Spleen (tissue), 11 donors: ENCODE measurements around the gene TRAF5. TPM values are rescaled to one million over a fixed set of nuclear protein-coding genes. Genes with fewer than 3 reads are reported as not detected.
A peak's percentile ranks its signal among the peaks of the same experiment; 100 is the strongest.

Source experiments
- DNase-seq: peaks from one replicate; pipeline ENCODE4 v3.0.0-alpha.2; 2020
- H3K27ac ChIP-seq, 8 donors: fragments of 200-600 bp; sonication (generic) in 7 of 8; 1 replicate in 4 of 8; 2 replicates in 4 of 8; pipeline versions ENCODE4 v1.5.0 to v1.8.0; 2016 to 2021; ENCODE audit warnings: inconsistent platforms in 4 of 8, mild to moderate bottlenecking in 4 of 8, moderate library complexity in 1 of 8
- H3K27me3 ChIP-seq, 7 donors: fragments of 200-600 bp; sonication (generic) in 6 of 7; replicated peaks in 1 of 7; 1 replicate in 4 of 7; 2 replicates in 3 of 7; pipeline versions ENCODE4 v1.5.0 to v1.8.0; 2016 to 2021; ENCODE audit warnings: inconsistent platforms in 3 of 7, mild to moderate bottlenecking in 1 of 7
- H3K36me3 ChIP-seq, 6 donors: fragments of 200-600 bp; sonication (generic) in 5 of 6; 1 replicate in 4 of 6; 2 replicates in 2 of 6; pipeline versions ENCODE4 v1.5.0 to v1.8.0; 2016 to 2021; ENCODE audit warnings: inconsistent platforms in 2 of 6
- H3K4me1 ChIP-seq, 6 donors: fragments of 200-600 bp; sonication (generic) in 5 of 6; 1 replicate in 3 of 6; 2 replicates in 3 of 6; pipeline versions ENCODE4 v1.5.0 to v1.8.0; 2016 to 2021; ENCODE audit warnings: inconsistent platforms in 3 of 6
- H3K4me3 ChIP-seq, 8 donors: fragments of 200-600 bp; sonication (generic) in 7 of 8; 1 replicate in 4 of 8; 2 replicates in 4 of 8; pipeline versions ENCODE4 v1.5.0 to v1.8.0; 2016 to 2021; ENCODE audit warnings: inconsistent platforms in 4 of 8, mild to moderate bottlenecking in 4 of 8, moderate library complexity in 2 of 8
- H3K9me3 ChIP-seq, 8 donors: fragments of 200-600 bp; sonication (generic) in 7 of 8; 1 replicate in 4 of 8; 2 replicates in 4 of 8; pipeline versions ENCODE4 v1.5.0 to v1.8.0; 2016 to 2021; ENCODE audit warnings: inconsistent platforms in 4 of 8
- CTCF ChIP-seq, 11 experiments: fragments of 200-600 bp in 7 of 11; fragments of 450-650 bp in 4 of 11; sonication (generic) in 4 of 11; IDR thresholded peaks in 8 of 11; conservative IDR thresholded peaks in 3 of 11; 1 replicate in 7 of 11; 2 replicates in 4 of 11; pipeline versions ENCODE4 v1.4.0 to v1.8.0; 2016 to 2021; ENCODE audit warnings: antibody characterized with exemption in 11 of 11, inconsistent platforms in 4 of 11, mild to moderate bottlenecking in 1 of 11
- POLR2A ChIP-seq, 3 donors: fragments of 450-650 bp; IDR thresholded peaks; one replicate each; pipeline ENCODE4 v1.5.1; 2017; ENCODE audit warnings: antibody characterized with exemption in 3 of 3, mild to moderate bottlenecking in 1 of 3
- POLR2AphosphoS5 ChIP-seq, 3 donors: sonication (generic); formaldehyde crosslinking; IDR thresholded peaks; one replicate each; pipeline ENCODE4 v1.5.1; 2017; ENCODE audit warnings: antibody characterized with exemption in 3 of 3
- WGBS, 5 donors: extraction: QIAGEN DNeasy Blood & Tissue Kit in 3 of 5; methylation state at CpG; one replicate each; pipeline versions ENCODE4 v1.1.5 to v1.1.7; 2013 to 2018; 5-methylcytosine and 5-hydroxymethylcytosine counted together
- intact Hi-C: fragments of 100-400 bp; cut with DNase I; formaldehyde crosslinking; loops from one replicate; pipeline ENCODE4 v1.15.0; 2023; ENCODE audit warnings: low total_unique reads
- polyA plus RNA-seq, 3 donors: library from polyadenylated mRNA; stranded (reverse); fragments of 200-250 nt; gene quantifications; one replicate each; pipeline ENCODE4 v1.2.1, GENCODE V29; 2013
- total RNA-seq, 7 donors: library from RNA; depleted of rRNA in 3 of 7; stranded (reverse); fragments of >200 nt in 3 of 7; fragmentation: NEBNext Ultra II Directional in 4 of 7; extraction: Animal tissue kit (Norgen Biotek cat#: 25700) in 4 of 7; gene quantifications; one replicate each; pipeline versions ENCODE4 v1.1.0 to v1.2.1, GENCODE V29; 2016 to 2021
- donor health status: healthy with polysubstance abuse.
- donor health status: DM: no; HTN: no; CAD: no; lungs with moderate emphysema.
- donor health status: DM: no; HTN: no; CAD: no.
- donor health status: Bipolar disorder and iron deficiency.
- donor health status: healthy.
- donor health status: DM: no; HTN: no; CAD: no.
- donor health status: DM: yes; HTN: yes; CAD: no.

TRAF5 gene
- total and polyA plus RNA-seq, 10 donors: 34.9 to 69.6 (median 53.4) TPM

DNA sequence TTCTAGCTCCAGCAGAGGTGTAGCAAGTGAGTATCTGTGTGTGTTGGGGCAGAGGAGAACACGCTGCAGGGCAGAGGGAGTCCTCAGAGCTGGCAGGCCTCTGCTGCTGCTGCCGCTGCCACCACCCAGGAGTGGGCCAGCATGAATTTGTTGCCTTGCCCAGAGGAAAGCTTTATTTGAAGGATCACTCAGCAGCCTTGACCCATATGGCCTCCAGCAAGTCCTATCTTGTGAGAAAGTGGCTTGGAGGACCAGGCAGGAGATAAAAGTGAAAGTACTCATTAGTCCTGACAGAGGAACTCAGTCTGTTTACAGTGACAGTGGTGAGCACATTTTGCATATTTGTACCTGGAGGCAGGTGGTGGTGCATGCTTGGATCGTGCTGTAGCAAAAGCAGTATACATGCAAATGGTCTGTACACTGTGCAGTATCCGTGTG is 3.1 kb downstream of the TRAF5 start:
- DNase-seq: no peak
- TF ChIP-seq CTCF (IDR thresholded peaks at IDR 0.05 in 8 of 11, conservative IDR thresholded peaks at IDR 0.05 in 3 of 11): no peak
- TF ChIP-seq POLR2AphosphoS5 (IDR thresholded peaks at IDR 0.05): peak; percentile 37 to 79 (median 64)
- TF ChIP-seq POLR2A (IDR thresholded peaks at IDR 0.05): peak in 2 of 3 donors; percentile 19 to 20
- intact Hi-C loops: loop anchor here (5.0 to 10.0 kb wide), 2 partner anchors 55 to 328 kb away; no protein-coding TSS in a partner anchor
- peaks cover 0 to 5% (median 0%) of the 10 kb centered on the region in 6 donors for H3K36me3 ChIP-seq
- H3K9me3 ChIP-seq: no peaks in the 10 kb centered on the region
- H3K27me3 ChIP-seq: no peaks in the 10 kb centered on the region
- H3K27ac ChIP-seq: peak overlapping the region; percentile 82 to 96 (median 90)
- peak overlapping the region in 6 of 8 donors; percentile 13 to 92 (median 72) for H3K4me3 ChIP-seq
- WGBS, 5 donors: 49 to 58% (median 57%) methylated on average over 3 to 4 of the region's 4 CpGs
- peaks cover 42 to 94% (median 83%) of the 10 kb centered on the region in 6 donors for H3K4me1 ChIP-seq

GRCh38 chr1:211330282-211330936 is 3.8 kb downstream of the TRAF5 start:
- 84 to 93% (median 86%) methylated on average over 8 of the region's 8 CpGs for WGBS, 5 donors
- TF ChIP-seq POLR2AphosphoS5 (IDR thresholded peaks at IDR 0.05) (no peak), CTCF (IDR thresholded peaks at IDR 0.05 in 8 of 11, conservative IDR thresholded peaks at IDR 0.05 in 3 of 11) (no peak), POLR2A (IDR thresholded peaks at IDR 0.05) (no peak)
- Histone ChIP-seq H3K36me3 (peaks cover 0 to 5% (median 0%) of the 10 kb centered on the region in 6 donors), H3K27ac (peak overlapping the region; percentile 36 to 96 (median 90)), H3K27me3 (no peaks in the 10 kb centered on the region), H3K4me1 (peaks cover 48 to 94% (median 87%) of the 10 kb centered on the region in 6 donors), H3K9me3 (no peaks in the 10 kb centered on the region), H3K4me3 (peak overlapping the region in 2 of 8 donors; percentile 65 to 92)
- intact Hi-C loops: loop anchor here (10.0 kb wide), 1 partner anchor 54 kb away; no protein-coding TSS in a partner anchor
- DNase-seq: no peak

DNA sequence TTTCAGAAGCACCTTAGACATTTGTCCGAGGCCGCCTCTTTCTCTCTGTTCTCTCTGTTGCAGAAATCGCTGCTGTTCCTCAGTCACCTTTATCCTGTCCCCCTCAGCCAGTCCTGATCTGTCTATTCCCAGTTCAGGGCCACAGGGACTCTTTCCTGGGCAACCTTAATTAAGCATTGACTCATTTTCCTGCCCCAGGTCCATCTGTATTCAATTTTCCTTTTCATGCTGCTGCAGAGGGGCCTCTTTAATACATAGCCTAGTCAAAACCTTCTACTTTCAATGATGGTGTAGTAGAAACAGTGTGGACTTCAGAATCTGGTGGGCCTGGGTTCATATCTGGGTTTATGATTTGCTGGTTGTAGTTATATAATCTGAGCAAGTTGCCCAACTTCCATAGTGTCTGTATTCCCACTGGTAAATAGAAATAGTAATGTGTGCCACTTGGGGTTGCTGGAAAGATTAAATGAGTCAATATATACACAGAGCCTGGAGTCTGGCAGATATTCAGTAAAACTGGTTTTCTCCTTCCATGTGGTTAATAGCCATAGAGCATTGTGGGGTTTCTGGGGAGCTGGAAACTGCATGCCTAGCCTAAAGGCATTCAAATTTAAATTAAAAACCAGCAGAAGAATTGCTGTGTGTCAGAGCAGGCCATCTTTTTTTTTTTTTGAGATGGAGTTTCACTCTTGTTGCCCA is 4.5 kb downstream of the TRAF5 start:
- intact Hi-C loops: loop anchor here (10.0 kb wide), 1 partner anchor 54 kb away; no protein-coding TSS in a partner anchor

More for the DNA sequence above, 4.5 kb downstream of the TRAF5 start:
- WGBS, 5 donors: 90 to 98% (median 94%) methylated on average over 3 of the region's 3 CpGs
- peaks cover 45 to 94% (median 90%) of the 10 kb centered on the region in 6 donors for H3K4me1 ChIP-seq
- no peaks in the 10 kb centered on the region for H3K9me3 ChIP-seq
- H3K4me3 ChIP-seq: no peak overlapping the region
- H3K27me3 ChIP-seq: no peaks in the 10 kb centered on the region
- peak overlapping the region in 5 of 8 donors; percentile 89 to 96 (median 93) for H3K27ac ChIP-seq
- H3K36me3 ChIP-seq: peaks cover 0 to 5% (median 0%) of the 10 kb centered on the region in 6 donors
- no peak for DNase-seq
- TF ChIP-seq CTCF (IDR thresholded peaks at IDR 0.05 in 8 of 11, conservative IDR thresholded peaks at IDR 0.05 in 3 of 11) (no peak), POLR2AphosphoS5 (IDR thresholded peaks at IDR 0.05) (no peak), POLR2A (IDR thresholded peaks at IDR 0.05) (no peak)
